Adrenal gland (tissue), 12 donors: Measurements from ENCODE around the gene ACAN. TPM values are rescaled to one million over a fixed set of nuclear protein-coding genes. Genes with fewer than 3 reads are reported as not detected.

Experiments
- DNase-seq, 7 donors: peaks; one replicate each; pipeline ENCODE4 v3.0.0-alpha.2; 2019 to 2020
- H3K27ac ChIP-seq, 5 donors: fragments of 200-600 bp; sonication (generic) in 4 of 5; 1 replicate in 3 of 5; 2 replicates in 2 of 5; pipeline versions ENCODE4 v1.5.1 to v1.8.0; 2016 to 2020; ENCODE audit warnings: mild to moderate bottlenecking in 1 of 5
- H3K27me3 ChIP-seq: fragments of 200-600 bp; 2 replicates; pipeline ENCODE4 v1.8.0; 2021
- H3K36me3 ChIP-seq, 2 donors: fragments of 200-600 bp; replicated peaks in 1 of 2; 1 replicate in 1 of 2; 2 replicates in 1 of 2; pipeline versions ENCODE4 v1.5.1 to v1.8.0; 2018 to 2022
- H3K4me1 ChIP-seq, 2 donors: fragments of 200-600 bp; replicated peaks in 1 of 2; 1 replicate in 1 of 2; 2 replicates in 1 of 2; pipeline versions ENCODE4 v1.5.1 to v1.8.0; 2018 to 2021
- H3K4me3 ChIP-seq, 4 donors: fragments of 200-600 bp; sonication (generic) in 3 of 4; one replicate each; pipeline ENCODE4 v1.5.1; 2016 to 2018
- H3K9me3 ChIP-seq, 3 donors: fragments of 200-600 bp; sonication (generic) in 1 of 3; replicated peaks in 1 of 3; 1 replicate in 2 of 3; 2 replicates in 1 of 3; pipeline versions ENCODE4 v1.5.1 to v1.8.0; 2016 to 2021
- POLR2A ChIP-seq, 2 donors: fragments of 450-650 bp; IDR thresholded peaks; one replicate each; pipeline ENCODE4 v1.6.1; 2017; ENCODE audit warnings: antibody characterized with exemption in 2 of 2, mild to moderate bottlenecking in 2 of 2, moderate library complexity in 1 of 2
- WGBS, 4 donors: extraction: QIAGEN DNeasy Blood & Tissue Kit in 2 of 4; methylation state at CpG; one replicate each; pipeline versions ENCODE4 v1.1.5 to v1.1.7; 2013 to 2017; 5-methylcytosine and 5-hydroxymethylcytosine counted together
- intact Hi-C, 2 donors: fragments of 100-400 bp; cut with DNase I; formaldehyde crosslinking; loops; one replicate each; pipeline versions ENCODE4 v1.14.1 to v1.15.0; 2022 to 2023
- polyA plus RNA-seq, 3 donors: library from polyadenylated mRNA; stranded (reverse); fragments of 200-250 nt in 2 of 3; fragments of 350-450 nt in 1 of 3; fragmentation: Illumina TruSeq in 1 of 3; extraction: RNeasy Lipid Tissue Mini Kit (QIAGEN cat#74804) in 1 of 3; gene quantifications; one replicate each; pipeline ENCODE4 v1.2.3, GENCODE V29; 2013 to 2014
- total RNA-seq, 9 donors: library from RNA; depleted of rRNA in 4 of 9; stranded (reverse); fragments of >200 nt in 4 of 9; fragments of 120-200 nt in 1 of 9; fragmentation: NEBNext Ultra II Directional in 1 of 9; extraction: Animal tissue kit (Norgen Biotek cat#: 25700) in 1 of 9; gene quantifications; one replicate each; pipeline versions ENCODE4 v1.1.0 to v1.2.4, GENCODE V29; 2013 to 2023
- TF ChIP-seq, protein P1 (sequence below), 6 experiments: fragments of 450-650 bp in 4 of 6; fragments of 200-600 bp in 2 of 6; sonication (generic) in 1 of 6; IDR thresholded peaks; 1 replicate in 5 of 6; 2 replicates in 1 of 6; pipeline versions ENCODE4 v1.5.1 to v1.8.0; 2016 to 2021; ENCODE audit warnings: antibody characterized with exemption in 6 of 6, mild to moderate bottlenecking in 2 of 6, moderate library complexity in 1 of 6
- donor health status: healthy with polysubstance abuse.
- donor health status: Bipolar disorder and iron deficiency.
- donor health status: DM: yes; HTN: yes; CAD: no.
- donor health status: DM: no; HTN: no; CAD: no.
- donor health status: DM: no; HTN: no; CAD: no.
- donor health status: DM: yes; HTN: yes; CAD: no.

The ACAN gene
- total and polyA plus RNA-seq, 12 donors, result 0.04 to 2.4 (median 0.42) TPM

DNA sequence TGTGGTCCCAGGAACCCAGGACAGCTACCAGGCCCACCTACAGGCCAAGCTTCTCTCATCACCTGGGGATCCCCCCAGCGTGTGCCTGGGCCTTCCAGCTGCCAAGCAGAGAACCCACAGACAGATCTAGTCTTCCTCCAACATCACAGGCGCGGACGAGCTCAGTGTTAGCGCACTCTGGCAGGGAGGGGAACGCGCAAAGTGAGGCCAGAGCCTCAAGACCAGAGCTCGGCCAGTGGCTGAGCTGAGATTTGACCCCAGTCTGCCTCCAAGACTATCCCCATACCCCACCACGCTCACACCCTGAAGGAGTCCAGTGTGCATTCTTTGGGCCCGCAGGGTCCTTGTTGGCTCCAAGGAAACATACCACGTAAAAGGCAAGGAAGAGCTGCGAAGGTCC is 104.9 kb downstream of the ACAN start:
- H3K4me3 ChIP-seq, result no peak overlapping the region
- DNase-seq, result no peak
- peaks cover 0 to 12% of the 10 kb centered on the region in 2 donors for H3K36me3 ChIP-seq
- intact Hi-C loops, result loop anchor here (5.0 to 10.0 kb wide), 3 partner anchors 94 to 277 kb away; no protein-coding TSS in a partner anchor
- H3K4me1 ChIP-seq, result peaks cover 0 to 5% of the 10 kb centered on the region in 2 donors
- 82 to 100% (median 91%) methylated on average over 4 to 12 of the region's 12 CpGs for whole genome bisulfite sequencing, 4 donors
- TF ChIP-seq POLR2A (IDR thresholded peaks at IDR 0.05), result no peak
- TF ChIP-seq, protein P1, sequence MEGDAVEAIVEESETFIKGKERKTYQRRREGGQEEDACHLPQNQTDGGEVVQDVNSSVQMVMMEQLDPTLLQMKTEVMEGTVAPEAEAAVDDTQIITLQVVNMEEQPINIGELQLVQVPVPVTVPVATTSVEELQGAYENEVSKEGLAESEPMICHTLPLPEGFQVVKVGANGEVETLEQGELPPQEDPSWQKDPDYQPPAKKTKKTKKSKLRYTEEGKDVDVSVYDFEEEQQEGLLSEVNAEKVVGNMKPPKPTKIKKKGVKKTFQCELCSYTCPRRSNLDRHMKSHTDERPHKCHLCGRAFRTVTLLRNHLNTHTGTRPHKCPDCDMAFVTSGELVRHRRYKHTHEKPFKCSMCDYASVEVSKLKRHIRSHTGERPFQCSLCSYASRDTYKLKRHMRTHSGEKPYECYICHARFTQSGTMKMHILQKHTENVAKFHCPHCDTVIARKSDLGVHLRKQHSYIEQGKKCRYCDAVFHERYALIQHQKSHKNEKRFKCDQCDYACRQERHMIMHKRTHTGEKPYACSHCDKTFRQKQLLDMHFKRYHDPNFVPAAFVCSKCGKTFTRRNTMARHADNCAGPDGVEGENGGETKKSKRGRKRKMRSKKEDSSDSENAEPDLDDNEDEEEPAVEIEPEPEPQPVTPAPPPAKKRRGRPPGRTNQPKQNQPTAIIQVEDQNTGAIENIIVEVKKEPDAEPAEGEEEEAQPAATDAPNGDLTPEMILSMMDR (IDR thresholded peaks at IDR 0.05), result no peak
- no peaks in the 10 kb centered on the region for H3K9me3 ChIP-seq
- peak overlapping the region in 1 of 5 donors; percentile 74 for H3K27ac ChIP-seq
- H3K27me3 ChIP-seq, result no peaks in the 10 kb centered on the region

- peak overlapping the region in 1 of 5 donors; percentile 74 for H3K27ac ChIP-seq
- WGBS, 4 donors, result 72 to 84% (median 80%) methylated on average over 8 to 16 of the region's 16 CpGs
- no peak overlapping the region for H3K4me3 ChIP-seq
- TF ChIP-seq, protein P1 (IDR thresholded peaks at IDR 0.05), result no peak
- no peak for TF ChIP-seq POLR2A (IDR thresholded peaks at IDR 0.05)
- no peak for DNase-seq
- H3K27me3 ChIP-seq, result no peaks in the 10 kb centered on the region
- peaks cover 0 to 12% of the 10 kb centered on the region in 2 donors for H3K4me1 ChIP-seq
- H3K36me3 ChIP-seq, result peaks cover 0 to 6% of the 10 kb centered on the region in 2 donors
- H3K9me3 ChIP-seq, result no peaks in the 10 kb centered on the region
- intact Hi-C loops, result loop anchor here (5.0 to 10.0 kb wide), 3 partner anchors 93 to 276 kb away; no protein-coding TSS in a partner anchor
These were observed 105.7 kb downstream of the ACAN start for GRCh38 chr15:88908697-88909621.

GRCh38 chr15:88909956-88910831 is 107.0 kb downstream of the ACAN start:
- no peaks in the 10 kb centered on the region for H3K9me3 ChIP-seq
- H3K4me1 ChIP-seq, result peaks cover 0 to 7% of the 10 kb centered on the region in 2 donors
- no peaks in the 10 kb centered on the region for H3K36me3 ChIP-seq
- no peak overlapping the region for H3K4me3 ChIP-seq
- intact Hi-C loops, result loop anchor here (5.0 to 10.0 kb wide), 3 partner anchors 92 to 275 kb away; no protein-coding TSS in a partner anchor
- H3K27me3 ChIP-seq, result no peaks in the 10 kb centered on the region
- peak overlapping the region in 1 of 5 donors; percentile 74 for H3K27ac ChIP-seq
- DNase-seq, result no peak
- WGBS, 4 donors, result 81 to 89% (median 87%) methylated on average over 9 to 12 of the region's 12 CpGs
- TF ChIP-seq POLR2A (IDR thresholded peaks at IDR 0.05), result no peak
- TF ChIP-seq, protein P1 (IDR thresholded peaks at IDR 0.05), result no peak

DNA sequence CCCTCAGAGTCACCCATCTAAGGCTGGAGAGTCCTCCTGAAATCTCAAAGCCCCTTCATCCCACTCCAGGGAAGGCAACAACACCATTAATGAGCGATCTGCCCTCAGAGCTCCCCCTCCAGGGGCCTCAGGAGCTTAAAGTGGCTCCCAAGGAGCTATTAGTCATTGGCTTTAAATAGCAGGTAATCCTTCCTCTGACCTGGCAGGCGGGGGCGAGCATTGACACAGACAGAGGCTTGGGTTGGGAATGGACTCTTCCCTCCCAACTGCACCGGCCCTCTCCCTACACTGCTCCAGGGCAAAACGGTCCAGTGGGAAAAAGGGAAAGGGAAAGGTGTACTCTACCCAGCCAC is 108.5 kb downstream of the ACAN start:
- peaks cover 0 to 7% of the 10 kb centered on the region in 2 donors for H3K4me1 ChIP-seq
- no peak for DNase-seq
- H3K4me3 ChIP-seq, result peak overlapping the region in 1 of 4 donors; percentile 82
- H3K27me3 ChIP-seq, result no peaks in the 10 kb centered on the region
- no peaks in the 10 kb centered on the region for H3K9me3 ChIP-seq
- TF ChIP-seq, protein P1 (IDR thresholded peaks at IDR 0.05), result no peak
- no peaks in the 10 kb centered on the region for H3K36me3 ChIP-seq
- peak overlapping the region in 3 of 5 donors; percentile 23 to 87 (median 71) for H3K27ac ChIP-seq
- intact Hi-C loops, result no loop called here
- 66 to 81% (median 74%) methylated on average over 5 of the region's 5 CpGs for WGBS, 4 donors
